ENCODE results near the gene ANKRD34A.
"Not testable (repeated sequence)": the region's sequence is repeated elsewhere in the genome, so short reads cannot be mapped to it uniquely, and the experiment has no call there.

ANKRD34A gene

DNA sequence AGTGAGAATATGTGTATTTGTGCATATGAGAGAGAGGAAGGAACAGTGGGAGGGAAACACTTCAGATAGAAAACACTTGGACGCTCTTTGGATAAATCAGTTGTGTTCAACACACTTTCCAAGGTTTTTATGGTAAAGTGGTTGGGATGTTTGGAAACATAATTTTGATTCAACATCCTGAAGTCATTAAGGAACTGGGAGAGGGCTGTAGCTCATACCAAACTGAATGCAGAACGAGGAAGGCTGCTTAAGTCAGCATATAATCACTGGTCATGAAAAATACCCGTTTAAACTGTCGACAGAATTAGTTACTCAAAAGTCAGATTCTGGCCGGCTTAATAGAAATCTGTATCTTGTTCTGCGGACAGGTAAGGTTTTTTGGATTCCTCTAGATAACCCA lies 21.5 kb downstream of the ANKRD34A start:
- no peak for FAIRE-seq

GRCh38 chr1:145942405-145942804 lies 22.0 kb downstream of the ANKRD34A start:
- no peak for FAIRE-seq

DNA sequence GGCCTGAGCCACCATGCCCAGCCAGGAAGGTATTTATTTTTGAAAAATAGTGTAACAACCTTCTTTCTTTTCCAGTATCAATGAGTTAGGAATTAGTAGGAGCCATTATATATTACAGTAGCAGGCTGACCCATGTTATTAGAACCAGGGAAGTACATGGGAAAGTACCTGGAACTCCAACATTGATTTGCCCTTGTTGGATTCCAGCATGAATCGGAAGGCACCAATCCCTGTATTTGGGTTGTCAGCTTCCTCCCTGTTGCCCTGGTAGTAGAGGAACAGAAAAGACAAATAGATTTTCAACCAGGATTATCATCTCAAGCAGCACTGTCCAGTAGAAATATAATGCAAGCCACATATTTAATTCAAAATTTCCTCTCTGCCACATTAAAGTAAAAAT lies 26.9 kb downstream of the ANKRD34A start:
- FAIRE-seq = no peak

DNA sequence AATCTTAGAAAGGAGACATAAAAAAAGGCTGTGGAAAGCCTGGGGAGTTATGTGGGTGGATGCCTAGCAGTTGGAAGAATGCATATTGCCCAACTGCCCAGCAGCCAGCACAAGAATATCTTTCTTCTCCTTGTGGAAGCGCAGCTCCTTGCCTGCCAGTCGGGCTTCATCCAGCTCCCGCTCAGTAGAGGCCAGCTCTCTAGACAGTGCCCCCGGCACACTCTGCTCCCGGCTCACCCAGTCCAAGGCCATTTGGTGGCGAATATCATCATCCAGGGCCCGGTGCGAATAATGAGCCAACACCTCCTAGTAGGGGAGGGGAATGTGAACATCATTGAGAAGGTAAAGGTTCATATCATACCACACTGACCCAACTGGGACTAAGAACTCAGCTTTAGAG lies 28.1 kb downstream of the ANKRD34A start:
- no peak for FAIRE-seq

DNA sequence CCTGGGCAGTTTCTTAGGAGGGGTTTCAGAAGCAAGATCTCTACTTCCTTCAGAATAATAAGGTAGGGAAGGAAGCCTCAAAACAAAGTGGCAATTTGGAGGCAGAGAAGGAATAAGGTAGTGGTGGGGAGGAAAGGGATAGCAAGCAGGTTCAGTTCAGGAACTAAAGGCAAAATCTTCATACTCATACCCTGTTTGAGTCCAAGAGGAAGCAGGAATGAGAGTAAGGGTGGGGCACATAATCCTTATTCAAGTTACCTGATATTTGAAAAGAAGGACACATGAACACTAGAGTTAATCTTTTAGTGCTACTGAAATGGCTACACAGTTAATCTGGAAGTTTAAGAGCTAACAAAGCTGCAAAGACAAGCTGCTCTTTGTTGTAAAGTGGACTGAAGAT lies 28.7 kb downstream of the ANKRD34A start:
- no peak for FAIRE-seq

DNA sequence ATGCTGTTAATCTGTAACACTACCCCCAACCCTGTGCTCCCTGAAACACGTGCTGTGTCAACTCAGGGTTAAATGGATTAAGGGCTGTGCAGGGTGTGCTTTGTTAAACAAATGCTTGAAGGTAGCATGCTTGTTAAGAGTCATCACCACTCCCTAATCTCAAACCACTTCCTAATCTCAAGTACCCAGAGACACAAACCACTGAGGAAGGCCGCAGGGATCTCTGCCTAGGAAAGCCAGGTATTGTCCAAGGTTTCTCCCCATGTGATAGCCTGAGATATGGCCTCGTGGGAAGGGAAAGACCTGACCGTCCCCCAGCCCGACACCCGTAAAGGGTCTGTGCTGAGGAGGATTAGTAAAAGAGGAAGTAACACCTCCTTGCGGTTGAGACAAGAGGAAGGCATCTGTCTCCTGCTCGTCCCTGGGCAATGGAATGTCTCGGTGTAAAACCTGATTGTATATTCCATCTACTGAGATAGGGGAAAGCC lies 31.8 kb downstream of the ANKRD34A start:
- FAIRE-seq = not testable (repeated sequence)

DNA sequence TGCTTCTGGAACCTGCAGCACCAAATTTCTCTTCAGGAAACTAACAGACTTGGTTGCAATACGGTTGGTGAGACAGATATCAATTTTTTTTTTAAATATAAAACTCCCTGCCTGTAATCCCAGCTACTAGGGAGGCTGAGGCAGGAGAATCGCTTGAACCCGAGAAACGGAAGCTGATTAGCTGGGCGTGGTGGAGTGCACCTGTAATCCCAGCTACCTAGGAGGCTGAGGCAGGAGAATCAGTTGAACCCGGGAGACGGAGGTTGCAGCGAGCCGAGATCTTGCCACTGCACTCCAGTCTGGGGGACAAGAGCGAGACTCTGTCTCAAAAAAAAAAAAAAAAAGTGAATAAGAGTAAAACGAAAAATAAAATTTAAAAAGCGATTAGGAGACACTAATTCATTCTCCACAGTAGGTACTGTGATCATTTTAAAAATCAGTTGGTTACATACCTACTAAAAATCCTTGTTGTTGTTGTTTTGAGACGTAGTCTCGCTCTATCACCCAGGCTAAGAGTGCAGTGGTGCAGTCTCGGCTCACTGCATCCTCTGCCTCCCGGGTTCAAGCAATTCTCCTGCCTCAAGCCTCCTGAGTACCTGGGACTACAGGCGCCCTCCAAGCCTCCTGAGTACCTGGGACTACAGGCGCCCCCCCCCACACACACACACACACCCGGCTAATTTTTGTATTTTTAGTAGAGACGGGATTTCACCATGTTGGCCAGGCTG lies 36.3 kb downstream of the ANKRD34A start:
- no peak for FAIRE-seq

GRCh38 chr1:145927063-145927886 lies 37.1 kb downstream of the ANKRD34A start, which contains the start of gene RBM8A:
Gene RBM8A (minus strand): TSS chr1:145927484. CDS start chr1:145927426, 58 bp downstream.
- peak; percentile 82 for FAIRE-seq

DNA sequence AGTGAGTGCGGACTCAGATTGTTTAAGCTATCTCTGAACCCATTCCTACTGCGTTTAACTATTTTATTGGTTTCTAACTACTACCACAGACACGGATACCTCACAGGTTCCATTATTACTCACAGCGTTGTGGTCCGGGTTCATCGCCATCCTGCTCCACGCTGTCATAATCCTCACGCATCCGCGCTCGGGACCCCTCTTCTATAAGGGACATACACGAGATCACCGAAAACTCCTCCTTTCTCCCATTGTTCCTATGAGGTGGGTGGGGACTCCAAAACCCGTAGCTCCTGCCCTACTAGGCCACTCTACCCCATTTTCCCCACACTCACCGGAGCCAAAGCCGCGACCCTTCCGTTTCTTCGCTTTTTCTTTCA lies 37.7 kb downstream of the ANKRD34A start:
- FAIRE-seq = no peak

GRCh38 chr1:145922266-145922665 lies 42.1 kb downstream of the ANKRD34A start:
- no peak for FAIRE-seq

DNA sequence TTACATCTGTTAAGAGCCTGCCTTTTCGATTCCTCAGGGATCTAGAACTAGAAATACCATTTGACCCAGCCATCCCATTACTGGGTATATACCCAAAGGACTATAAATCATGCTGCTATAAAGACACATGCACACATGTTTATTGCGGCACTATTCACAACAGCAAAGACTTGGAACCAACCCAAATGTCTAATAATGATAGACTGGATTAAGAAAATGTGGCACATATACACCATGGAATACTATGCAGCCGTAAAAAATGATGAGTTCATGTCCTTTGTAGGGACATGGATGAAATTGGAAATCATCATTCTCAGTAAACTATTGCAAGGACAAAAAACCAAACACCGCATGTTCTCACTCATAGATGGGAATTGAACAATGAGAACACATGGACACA lies 44.1 kb downstream of the ANKRD34A start:
- FAIRE-seq = not testable (repeated sequence)

DNA sequence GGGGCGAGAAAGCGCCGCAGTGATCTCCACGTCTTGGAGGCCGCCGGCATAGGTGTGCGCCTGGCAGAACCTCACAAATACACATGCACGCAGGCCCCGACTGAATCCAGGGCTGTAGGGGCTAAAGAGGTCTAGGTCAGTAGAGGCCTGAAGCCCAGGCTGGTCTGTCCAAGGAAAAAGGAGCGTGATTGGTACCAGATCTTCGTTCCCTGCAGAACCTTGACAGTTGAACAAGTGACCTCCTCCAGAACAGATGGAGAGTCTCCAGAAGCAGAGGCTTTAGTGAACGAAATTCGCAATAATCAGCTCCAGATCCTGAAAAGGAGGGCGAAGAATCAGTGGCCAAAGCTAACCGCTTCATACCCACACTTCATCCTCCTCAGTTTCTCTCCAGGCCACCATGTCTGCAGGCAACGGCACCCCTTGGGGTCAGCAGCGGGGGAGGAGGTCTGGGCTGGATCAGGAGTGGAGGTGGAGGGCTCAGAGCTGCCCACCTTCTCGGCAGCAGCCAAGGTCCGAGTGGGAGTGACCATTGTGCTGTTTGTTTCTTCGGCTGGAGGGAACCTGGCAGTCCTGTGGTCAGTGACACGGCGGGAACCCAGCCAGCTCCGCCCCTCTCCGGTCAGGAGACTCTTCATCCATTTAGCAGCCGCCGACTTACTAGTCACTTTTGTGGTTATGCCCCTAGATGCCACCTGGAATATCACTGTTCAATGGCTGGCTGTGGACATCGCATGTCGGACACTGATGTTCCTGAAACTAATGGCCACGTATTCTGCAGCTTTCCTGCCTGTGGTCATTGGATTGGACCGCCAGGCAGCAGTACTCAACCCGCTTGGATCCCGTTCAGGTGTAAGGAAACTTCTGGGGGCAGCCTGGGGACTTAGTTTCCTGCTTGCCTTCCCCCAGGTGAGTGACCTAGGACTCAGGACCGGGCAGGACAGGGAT lies 45.1 kb downstream of the ANKRD34A start:
- FAIRE-seq = no peak

- FAIRE-seq = no peak
These were observed 46.0 kb downstream of the ANKRD34A start, which contains the start of gene PEX11B for GRCh38 chr1:145918144-145918991. Gene PEX11B (minus strand): TSS chr1:145918717. CDS start chr1:145918688, 29 bp downstream.

DNA sequence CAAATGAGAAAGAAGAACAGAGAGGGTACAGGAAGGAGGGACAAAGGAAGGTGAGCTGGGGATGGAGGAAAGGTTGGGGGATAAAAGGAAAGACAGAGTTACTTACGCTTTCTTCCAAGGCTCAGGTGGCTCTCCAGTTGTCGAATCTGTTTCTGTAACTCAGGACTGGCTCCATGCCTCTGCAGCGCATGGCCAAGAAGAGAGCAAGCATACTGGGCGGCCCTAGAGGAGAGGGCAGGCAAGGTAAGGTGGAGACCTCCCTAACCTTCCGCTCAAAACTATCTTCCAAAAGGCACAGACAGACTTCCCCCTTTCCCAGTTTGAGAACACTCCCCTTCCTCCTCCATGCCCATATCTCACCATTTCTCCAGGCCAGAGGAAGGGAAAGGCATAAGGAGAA lies 46.8 kb downstream of the ANKRD34A start:
- FAIRE-seq = no peak

DNA sequence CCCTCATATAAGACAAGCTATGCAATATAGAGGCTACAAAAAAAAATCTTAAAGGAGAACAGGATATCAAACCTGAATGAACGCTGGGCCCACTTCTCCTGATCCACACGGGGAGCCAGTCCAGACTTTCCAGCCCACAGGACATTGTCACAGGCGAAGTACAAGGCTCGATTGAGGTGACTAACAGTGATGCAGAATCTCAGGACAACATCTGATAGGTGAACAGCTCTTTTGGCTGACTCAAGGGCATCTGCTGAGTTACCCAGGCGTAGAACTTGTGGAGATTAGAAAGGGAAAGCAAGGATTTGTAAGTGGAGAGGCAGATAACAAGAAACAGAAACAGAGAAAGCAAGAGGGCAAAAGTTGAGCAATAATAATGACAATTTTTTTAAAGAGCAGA lies 47.6 kb downstream of the ANKRD34A start:
- no peak for FAIRE-seq

GRCh38 chr1:145912128-145912641 lies 52.2 kb downstream of the ANKRD34A start:
- FAIRE-seq = no peak
